Left forelimb (tissue), 1 donor: Measurements from ENCODE around the gene NDFIP1.

Experiments
- DNase-seq: peaks from one replicate; pipeline ENCODE4 v3.0.0-alpha.2; 2018; ENCODE audit warnings: low spot score

NDFIP1 gene

DNA sequence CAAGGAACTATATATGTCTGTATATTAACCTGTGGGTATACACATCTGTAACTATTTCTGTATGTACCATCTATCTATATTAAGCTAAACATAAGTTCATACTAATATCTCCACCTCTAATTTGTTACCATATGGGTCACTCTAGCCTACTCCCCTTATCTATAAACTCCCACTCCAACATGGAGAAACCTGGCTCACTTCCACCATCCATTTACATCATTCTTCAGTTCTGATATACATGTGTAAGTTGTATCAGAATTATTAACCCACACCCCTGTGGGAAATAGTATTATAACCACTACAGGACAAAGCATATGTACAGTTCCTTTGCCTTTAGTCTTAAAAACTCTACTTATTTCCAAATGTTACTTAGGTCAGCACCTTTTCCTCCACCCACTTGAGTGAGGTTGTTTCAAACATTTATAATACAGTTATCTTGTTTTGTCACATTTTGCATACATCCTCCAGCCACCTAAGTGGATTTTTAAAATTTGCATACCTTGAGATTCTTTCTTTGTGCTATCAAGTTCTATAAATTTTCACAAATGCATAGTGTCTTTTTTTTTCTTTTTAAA, 10.6 kb downstream of the NDFIP1 start:
- DNase-seq: no peak

DNA sequence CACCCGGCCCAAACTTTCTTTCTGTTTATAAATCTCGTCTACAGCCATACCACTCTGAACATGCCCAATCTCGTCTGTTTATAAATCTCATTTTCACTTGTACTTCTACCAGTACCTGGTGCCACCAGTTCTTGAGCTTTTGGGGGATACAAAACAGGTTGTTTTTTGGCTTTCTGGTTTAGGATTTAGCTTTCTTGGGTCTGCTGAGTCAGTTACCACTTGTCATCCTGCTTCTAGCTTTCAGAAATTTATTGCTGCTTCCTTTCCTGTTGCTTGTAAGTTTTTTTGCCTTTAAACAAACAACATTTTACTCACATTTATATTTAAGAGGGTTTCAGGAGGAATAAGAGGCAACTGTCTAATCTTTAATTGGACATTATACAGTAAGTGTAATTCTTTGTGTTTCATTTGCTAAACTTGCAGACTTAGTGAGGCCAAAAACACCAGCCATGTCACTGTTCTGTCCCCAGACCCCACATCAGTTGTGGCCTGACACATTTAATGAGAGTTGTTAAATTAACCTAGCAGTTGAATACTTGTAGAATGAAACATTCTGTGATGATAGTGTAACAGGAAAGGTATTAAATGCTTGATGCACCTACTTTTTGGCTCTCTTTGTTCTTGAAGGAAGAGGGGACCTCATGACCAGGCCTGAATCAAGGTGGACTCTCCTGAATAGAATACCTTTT, 11.8 kb downstream of the NDFIP1 start:
- no peak for DNase-seq

DNA sequence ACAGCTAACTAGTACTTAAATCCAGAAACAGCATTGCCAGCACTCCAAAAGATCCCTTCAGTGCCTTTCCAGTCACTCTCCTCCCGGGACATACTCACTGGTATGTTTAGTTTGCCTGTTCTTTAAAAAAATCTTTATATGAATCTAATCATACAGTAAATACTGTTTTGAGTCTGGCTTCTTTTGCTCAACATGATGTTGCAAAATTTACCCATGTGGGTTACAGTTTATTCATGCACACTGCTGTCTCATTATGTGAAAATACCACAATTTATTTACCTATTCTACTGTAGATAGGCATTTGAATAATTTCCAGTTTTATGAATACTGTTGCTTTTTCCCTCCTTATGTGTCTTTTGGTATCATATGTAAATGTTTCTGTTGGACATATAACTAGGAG, 13.5 kb downstream of the NDFIP1 start:
- DNase-seq: no peak

DNA sequence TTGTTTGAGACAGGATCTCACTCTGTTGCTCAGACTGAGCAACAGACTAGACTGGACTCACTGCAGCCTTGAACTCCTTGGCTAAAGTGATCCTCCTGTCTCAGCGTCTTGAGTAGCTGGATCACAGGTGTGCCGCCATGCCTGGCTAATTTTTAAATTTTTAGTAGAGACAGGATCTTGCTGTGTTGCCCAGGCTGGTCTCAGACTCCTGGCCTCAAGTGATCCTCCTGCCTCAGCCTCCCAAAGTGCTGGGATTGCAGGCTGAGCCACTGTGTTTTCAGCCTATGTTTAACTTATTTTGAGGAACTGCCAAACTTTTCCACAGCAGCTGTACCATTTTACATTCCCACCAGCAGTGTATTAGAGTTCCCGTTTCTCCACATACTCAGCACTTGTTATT, 16.8 kb downstream of the NDFIP1 start:
- no peak for DNase-seq

DNA sequence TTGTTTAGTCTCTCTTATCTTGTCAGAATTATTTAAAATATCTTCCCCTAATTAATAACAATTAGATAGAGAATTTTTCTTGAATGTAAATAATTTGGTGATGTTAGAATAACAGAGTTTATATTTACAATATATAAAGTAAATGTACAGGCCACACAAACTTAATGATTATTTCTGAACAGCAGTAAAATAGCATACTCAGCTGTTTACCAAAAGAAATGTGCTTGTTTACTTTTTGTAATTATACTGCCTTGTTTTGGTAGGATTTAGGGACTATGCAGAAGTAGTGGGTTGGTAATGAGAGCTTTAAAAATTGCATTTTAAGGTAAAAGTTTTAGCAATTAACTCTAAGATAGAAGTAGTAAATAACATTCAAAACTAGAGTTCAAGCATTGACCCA, 17.4 kb downstream of the NDFIP1 start:
- DNase-seq: no peak

DNA sequence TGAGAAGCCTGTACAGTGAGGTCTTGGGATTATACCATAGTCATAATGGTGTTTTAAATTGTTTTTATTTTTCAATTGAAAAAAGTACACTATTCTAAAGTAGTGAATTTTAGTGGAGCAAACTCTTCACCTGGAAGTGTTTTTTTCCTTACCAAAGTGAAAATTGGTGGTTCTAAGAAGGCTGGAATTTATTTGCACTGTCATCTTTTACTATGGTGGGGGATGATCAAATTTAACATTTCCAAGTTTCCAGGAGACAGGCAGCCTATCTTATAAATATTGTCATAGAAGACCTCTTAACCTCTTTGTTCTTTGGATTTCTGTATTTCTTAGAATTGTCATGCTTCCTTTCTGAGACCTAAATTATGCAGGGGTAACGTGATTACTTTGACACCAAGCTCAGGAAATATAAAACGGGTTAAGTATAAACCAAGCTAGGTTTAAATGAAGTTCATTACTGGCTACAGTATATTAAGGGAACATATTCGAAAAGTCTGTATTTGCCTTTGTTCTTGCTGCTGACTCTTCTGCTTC, 20.2 kb downstream of the NDFIP1 start:
- no peak for DNase-seq

DNA sequence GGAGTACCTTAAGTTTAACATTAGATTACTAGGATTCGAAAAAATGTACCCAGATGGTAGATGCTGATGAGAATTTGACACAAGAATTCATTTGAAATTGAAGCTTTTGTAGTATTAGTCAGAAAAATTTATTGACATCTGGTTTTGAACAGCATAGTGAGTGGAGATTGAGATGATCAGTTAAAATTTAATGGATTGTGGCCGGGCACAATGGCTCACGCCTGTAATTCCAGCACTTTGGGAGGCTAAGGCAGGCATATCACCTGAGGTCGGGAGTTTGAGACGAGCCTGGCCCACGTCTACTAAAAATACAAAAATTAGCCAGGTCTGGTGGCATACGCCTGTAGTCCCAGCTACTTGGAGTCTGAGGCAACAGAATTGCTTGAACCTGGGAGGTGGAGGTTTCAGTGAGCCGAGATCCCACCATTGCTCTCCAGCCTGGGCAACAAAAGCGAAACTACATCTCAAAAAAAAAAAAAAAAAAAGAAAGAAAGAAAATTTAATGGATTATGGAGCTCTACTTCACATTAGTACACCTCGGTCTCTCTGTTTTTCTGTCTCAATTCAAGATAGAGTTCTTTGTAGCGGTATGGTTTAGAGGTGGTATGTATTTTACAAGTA, 21.0 kb downstream of the NDFIP1 start:
- DNase-seq: no peak

DNA sequence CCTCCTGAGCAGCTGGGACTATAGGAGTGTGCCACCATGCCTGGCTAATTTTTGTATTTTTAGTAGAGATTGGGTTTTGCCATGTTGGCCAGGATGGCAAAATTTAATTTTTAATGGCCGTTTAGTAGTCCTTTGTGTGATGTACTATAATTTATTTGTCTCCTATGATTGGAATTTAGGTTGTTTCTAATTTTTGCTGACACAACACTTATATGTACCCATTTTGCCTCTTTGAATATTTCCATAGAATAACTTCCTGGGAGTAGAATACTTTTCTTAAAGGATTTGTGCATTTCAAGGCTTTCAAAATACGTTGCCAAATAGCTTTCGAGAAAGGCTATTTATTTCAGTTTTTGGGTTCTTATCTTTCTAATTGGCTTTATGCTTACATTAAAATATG, 22.8 kb downstream of the NDFIP1 start:
- no peak for DNase-seq

DNA sequence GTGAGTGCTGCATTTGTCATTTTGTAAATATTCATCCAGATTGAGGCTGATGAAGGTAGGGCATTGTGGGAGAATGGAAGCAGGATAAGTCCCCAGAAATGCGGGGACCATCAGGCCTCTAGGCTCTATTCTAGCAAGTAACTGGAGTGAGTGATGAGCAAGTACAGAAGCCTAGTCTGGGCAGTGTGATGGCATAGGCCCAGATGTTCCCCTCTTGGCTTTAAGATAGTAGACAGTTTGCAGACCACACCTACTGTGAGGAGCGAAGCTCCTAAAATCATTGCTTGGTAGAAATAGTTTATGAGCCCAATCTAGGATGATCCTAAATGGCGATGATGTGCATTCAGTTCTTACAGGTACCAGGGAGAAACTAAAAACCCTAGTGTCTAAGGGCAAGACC, 24.3 kb downstream of the NDFIP1 start:
- DNase-seq: no peak

DNA sequence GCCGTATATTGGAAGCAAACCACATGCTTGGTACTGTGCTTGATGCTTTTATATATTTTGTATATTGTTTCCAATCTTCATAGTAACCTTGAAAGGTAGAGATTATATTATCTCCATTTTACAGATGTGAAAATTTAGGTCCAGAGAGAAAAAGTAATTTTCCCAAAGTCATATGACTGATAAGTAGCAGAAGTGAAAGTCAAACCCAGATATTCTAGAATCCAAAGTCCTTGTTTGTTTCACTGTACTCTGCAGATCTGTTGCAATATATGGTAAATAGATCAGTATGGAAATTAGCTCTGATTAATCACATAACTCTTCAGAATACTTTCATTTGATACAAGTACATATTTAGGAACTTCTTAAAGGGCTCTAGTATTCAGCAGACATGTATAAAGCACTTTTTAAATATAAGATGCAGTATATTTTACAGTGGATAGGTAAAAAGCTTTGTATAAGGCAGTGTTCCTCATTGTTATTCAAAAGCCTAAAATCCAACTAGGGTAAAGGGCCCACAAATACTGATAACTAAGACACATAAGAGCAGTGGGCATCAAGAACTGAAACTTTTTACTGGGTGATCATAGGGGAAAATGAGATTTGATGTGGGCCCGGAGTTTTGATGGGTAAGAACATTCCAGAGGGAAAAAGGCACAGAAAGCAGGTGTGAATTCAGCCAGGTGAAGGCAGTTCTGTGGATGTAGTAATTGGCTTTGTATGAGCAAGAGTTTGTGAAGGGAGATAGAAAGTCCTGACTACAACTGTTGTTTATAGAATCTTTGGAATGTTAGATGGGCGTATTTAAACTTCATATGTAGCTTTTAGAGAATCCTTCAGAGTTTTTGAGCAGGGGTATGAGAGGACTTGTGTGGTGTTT, 25.0 kb downstream of the NDFIP1 start:
- no peak for DNase-seq

DNA sequence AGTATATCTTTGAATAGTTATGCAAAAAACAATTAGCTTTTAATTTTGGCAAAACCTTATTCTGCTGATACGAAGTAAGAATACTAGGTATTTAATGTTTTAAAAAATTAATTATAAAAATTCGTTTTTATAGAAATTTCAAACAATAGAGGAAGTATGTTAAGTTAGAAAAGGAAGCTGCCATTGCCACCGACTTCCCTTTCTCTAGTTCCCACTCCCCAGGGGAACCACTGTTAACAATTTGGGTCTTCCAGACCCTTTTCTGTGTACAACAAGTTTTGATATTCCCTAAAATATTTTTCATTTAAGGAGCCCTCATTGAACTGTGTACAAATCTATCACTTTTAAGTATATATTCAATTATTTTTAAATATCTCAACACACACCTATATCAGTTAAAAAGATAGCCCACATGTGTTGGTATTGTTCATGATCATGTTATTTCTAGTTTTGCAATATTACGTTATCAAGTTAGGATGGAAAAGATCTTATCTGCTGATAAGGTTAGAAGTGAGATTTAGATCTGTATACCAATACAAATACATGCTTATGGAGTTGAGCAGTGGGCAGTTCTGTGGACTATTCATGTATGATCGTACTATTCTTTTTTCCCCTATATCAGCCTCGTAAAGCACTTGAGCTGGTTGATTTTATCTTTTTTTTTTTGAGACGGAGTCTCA, 25.9 kb downstream of the NDFIP1 start:
- DNase-seq: no peak

DNA sequence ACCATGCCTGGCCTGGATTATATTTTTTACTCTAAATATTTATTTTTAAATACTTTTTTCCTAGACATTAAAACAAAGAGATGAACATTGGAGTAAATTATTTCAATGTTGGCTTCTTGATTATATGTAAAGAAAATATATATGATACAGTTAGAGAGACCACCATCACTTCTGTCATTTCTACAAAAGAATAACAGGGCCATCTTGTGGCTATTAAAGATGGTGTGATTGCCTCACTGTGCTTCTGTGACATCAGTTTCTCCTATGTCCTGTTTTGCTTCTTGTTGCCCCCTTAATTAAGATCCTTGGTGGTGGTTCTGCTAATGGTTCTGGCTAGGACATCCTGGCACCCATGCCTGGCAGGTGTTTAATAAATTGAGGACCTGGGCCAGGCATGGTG, 32.9 kb downstream of the NDFIP1 start:
- DNase-seq: no peak

DNA sequence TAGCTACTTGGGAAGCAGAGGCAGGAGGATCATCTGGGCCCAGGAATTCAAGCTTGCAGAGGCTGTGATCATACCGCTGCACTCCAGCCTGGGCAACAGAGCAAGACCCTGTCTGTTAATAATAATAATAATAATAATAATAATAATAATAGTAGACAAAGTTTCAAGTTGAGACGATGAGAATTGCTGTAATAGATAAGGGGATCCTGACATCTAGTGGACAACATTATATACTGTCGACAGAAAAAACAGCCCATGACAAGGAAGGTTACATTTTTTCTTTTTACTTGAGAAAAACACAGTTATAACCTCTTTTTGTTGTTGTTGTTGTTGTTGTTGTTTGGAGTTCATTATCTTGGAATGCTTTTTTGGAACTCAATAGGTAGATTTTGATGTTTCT, 35.3 kb downstream of the NDFIP1 start:
- DNase-seq: no peak

DNA sequence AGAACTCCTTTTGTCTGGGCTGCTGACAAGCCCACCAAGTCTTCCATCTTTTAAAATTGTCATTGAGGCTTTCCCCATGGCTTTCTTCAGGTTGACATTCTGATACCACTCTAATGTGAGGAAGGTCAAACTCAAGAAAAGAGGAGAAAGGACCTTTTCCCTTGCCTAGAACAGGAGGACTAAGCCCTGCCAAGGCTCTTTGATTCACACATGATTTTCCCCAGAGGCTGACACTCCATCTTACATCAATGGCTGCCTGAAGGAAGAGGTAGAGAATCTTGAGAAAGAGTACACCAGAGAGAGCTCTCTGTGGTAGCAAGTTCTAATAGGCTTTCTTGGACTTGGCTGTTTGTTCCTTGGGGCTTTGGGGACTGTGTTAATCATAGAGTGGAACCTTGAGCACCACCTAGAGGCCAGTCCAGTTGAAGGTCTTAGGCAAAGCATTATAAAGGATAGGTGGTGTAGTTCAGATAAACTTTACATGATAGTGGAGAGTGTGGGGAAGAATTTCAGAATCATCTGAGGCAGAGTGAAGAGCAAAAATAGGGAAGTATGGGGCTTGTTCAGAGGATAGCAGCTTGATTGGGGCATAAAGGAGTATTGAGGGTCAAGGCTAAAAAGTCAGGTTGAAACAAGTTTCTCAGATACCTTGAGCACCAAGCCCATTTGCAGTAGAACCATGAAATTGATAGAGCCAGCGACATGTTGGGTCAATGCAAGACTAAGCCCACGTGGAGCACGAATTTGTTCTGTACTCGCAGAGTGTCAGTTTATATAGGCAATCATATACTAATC, 36.7 kb downstream of the NDFIP1 start:
- no peak for DNase-seq

DNA sequence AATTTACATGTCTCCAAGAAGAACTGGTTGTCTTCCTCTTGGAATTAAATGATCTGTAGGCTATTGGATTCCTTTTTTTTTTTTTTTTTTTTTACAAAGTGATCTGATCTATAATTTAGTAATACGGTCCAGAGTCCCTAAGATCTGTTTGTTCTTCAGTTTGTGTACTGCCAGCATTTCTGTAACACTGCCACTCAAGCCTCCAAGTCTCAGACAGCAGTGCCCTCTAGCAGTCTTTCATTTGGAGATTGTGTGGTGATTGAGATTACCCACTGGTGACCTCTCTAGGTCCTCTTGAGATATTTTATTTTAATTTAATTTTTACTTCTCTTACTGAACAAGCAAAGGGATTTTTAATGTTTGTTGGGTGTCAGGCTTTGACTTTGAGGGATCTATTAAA, 40.8 kb downstream of the NDFIP1 start:
- DNase-seq: no peak

DNA sequence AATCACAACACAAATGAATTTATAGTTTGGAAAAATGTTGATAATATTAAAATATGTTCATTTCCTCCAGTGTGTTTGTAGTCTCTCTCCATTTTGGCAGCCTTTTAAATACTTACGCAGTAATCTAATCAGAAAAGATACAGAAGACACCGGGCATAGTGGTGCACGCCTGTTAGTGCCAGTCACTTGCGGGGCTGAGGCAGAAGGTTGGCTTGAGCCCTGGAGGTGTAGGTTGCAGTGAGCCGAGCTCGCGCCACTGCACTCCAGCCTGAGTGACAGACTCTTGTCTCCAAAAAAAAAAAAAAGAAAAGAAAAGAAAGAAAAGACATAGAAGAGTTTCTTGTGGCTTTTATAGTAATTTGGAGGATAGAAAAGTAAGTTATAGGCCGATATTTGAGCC, 41.9 kb downstream of the NDFIP1 start:
- DNase-seq: no peak

DNA sequence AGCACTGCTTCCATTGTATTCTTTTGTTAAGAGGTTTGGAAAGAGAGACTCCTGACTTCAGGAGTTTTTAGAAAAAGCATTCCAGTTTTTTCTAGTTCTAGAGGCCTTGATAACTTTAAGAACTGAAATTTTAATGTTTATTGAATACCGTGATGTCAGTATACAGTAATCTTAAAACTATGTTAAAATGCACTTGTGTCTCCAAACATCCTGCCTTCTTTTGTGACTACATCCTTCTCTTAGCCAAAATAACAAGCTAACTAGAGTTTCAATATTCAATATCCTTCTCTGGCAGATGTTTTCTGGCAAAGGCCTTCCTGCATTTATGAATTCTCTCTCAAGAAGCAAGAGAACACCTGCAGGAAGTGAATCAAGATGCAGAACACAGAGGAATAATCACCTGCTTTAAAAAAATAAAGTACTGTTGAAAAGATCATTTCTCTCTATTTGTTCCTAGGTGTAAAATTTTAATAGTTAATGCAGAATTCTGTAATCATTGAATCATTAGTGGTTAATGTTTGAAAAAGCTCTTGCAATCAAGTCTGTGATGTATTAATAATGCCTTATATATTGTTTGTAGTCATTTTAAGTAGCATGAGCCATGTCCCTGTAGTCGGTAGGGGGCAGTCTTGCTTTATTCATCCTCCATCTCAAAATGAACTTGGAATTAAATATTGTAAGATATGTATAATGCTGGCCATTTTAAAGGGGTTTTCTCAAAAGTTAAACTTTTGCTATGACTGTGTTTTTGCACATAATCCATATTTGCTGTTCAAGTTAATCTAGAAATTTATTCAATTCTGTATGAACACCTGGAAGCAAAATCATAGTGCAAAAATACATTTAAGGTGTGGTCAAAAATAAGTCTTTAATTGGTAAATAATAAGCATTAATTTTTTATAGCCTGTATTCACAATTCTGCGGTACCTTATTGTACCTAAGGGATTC, 43.1 kb downstream of the NDFIP1 start:
- no peak for DNase-seq

DNA sequence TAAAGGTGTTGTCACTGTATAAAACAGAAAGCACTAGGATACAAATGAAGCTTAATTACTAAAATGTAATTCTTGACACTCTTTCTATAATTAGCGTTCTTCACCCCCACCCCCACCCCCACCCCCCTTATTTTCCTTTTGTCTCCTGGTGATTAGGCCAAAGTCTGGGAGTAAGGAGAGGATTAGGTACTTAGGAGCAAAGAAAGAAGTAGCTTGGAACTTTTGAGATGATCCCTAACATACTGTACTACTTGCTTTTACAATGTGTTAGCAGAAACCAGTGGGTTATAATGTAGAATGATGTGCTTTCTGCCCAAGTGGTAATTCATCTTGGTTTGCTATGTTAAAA, 43.8 kb downstream of the NDFIP1 start:
- DNase-seq: no peak

DNA sequence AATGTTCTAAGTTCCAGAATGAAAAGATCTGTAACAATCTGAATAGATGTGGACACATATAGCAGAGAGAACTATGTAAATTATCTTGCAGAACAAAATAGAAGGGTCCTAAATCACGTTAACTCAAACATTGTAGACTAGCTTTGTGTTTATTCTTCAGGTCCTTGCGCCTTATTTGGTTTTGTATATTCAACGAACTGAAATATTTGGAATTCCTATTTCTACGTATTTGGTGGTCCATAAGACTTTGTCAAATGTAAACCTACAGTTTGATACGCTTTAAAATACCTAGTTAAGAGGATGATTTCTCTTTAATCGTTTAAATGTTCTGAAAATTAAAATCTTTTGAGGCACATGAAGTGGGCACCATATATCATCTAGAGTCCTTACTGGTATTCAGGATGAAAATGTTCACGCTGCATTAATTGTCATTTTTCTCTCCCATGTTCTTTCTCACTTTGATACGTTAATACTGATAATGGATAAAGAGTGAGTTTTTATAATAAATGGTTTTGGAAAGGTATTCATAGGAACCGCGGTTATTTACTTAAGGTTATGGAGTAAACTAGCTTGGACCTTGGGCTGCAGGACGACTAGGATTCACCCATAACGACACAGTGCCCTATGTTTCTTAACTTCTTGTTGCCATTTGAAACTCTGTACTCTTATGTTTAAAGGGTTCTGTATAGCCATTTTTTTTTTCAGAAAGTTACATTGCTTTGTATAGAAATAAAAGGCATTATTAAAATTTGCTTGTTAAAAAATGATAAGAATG, 45.3 kb downstream of the NDFIP1 start:
- no peak for DNase-seq
